KMS-11 (cell line): ENCODE results near the gene SLC26A2.

ENCODE experiments used
- H2AFZ ChIP-seq: fragments of 200-600 bp; sonication (generic); 2 replicates; pipeline ENCODE4 v1.6.1; 2016; ENCODE audit warnings: antibody characterized with exemption, mixed run types, low read depth
- H3K27ac ChIP-seq: fragments of 200-600 bp; sonication (generic); 2 replicates; pipeline ENCODE4 v1.6.1; 2016; ENCODE audit warnings: mild to moderate bottlenecking, mixed run types
- H3K27me3 ChIP-seq: fragments of 200-600 bp; sonication (generic); 2 replicates; pipeline ENCODE4 v1.6.1; 2017; ENCODE audit warnings: mild to moderate bottlenecking, low read depth, mixed run types, moderate library complexity; ENCODE audit not compliant: insufficient read depth
- H3K36me3 ChIP-seq: fragments of 200-600 bp; sonication (generic); 2 replicates; pipeline ENCODE4 v1.6.1; 2017; ENCODE audit warnings: mild to moderate bottlenecking, mixed run types; ENCODE audit not compliant: insufficient read depth
- H3K4me1 ChIP-seq: fragments of 200-600 bp; sonication (generic); 2 replicates; pipeline ENCODE4 v1.6.1; 2016; ENCODE audit warnings: mild to moderate bottlenecking, low read depth, mixed run types; ENCODE audit not compliant: poor library complexity, severe bottlenecking
- H3K4me2 ChIP-seq: fragments of 200-600 bp; sonication (generic); 2 replicates; pipeline ENCODE4 v1.7.0; 2016; ENCODE audit warnings: mild to moderate bottlenecking, mixed run types
- H3K4me3 ChIP-seq: fragments of 200-600 bp; sonication (generic); IDR thresholded peaks from 2 replicates; pipeline ENCODE4 v1.6.1; 2017; ENCODE audit warnings: low read depth, low read length, mixed read lengths; ENCODE audit not compliant: insufficient read depth
- H3K79me2 ChIP-seq: fragments of 200-600 bp; sonication (generic); 2 replicates; pipeline ENCODE4 v1.6.1; 2016; ENCODE audit warnings: low read depth, mixed run types; ENCODE audit not compliant: insufficient read depth
- H3K9ac ChIP-seq: fragments of 200-600 bp; sonication (generic); 2 replicates; pipeline ENCODE4 v1.6.1; 2016; ENCODE audit warnings: mild to moderate bottlenecking, mixed run types
- H4K20me1 ChIP-seq: fragments of 200-600 bp; sonication (generic); 2 replicates; pipeline ENCODE4 v1.6.1; 2016; ENCODE audit warnings: mild to moderate bottlenecking, mixed run types; ENCODE audit not compliant: insufficient read depth
- CTCF ChIP-seq: fragments of 200-600 bp; sonication (generic); conservative IDR thresholded peaks from 2 replicates; pipeline ENCODE4 v1.6.1; 2017; ENCODE audit warnings: low read depth, mild to moderate bottlenecking, antibody characterized with exemption, low read length, moderate library complexity, mixed read lengths

SLC26A2 gene

DNA sequence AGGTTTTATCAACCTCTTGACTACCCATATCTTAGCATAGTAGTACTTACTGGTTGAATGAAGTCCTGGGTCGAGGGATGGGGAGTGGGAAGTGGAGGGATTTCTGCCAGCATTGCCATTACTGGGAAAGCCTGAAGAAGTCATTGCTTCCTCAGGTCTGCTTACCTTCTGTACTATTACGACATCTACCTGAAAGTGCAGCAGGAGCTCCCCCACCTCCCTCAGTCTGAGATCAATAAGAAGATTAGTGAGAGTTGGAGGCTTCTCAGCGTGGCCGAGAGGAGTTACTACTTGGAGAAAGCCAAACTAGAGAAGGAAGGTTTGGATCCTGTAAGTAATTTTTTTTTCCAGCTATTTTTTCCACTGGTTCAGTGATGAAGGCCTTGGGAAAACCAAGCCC lies 45.8 kb downstream of the SLC26A2 start:
- H3K4me3 ChIP-seq = no peak overlapping the region
- peaks cover 11% of the 10 kb centered on the region for H3K4me1 ChIP-seq
- H4K20me1 ChIP-seq = no peaks in the 10 kb centered on the region
- no peak overlapping the region for H2AFZ ChIP-seq
- no peak overlapping the region for H3K4me2 ChIP-seq
- no peaks in the 10 kb centered on the region for H3K27me3 ChIP-seq
- H3K79me2 ChIP-seq = peaks cover 26% of the 10 kb centered on the region
- no peaks in the 10 kb centered on the region for H3K36me3 ChIP-seq
- H3K9ac ChIP-seq = no peak overlapping the region
- no peak for TF ChIP-seq CTCF
- no peak overlapping the region for H3K27ac ChIP-seq

DNA sequence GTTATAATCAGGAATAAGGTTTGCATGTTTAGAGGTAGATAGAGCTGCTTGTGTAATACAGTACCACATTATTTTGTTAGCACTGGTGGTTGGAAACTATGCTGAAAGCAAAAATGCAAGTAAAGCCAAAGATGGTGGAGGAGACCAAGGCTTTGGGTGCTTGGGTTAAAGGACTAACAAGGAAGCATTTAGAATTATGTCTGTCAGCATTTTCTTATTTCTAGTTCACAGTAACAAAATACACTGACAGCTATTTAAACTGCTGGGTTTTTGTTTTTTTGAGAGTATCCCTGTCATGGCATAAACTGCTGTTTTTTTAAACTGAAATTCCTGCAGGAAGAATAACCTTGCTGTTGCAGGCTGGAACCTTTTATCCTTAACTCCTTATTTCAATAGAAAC lies 46.5 kb downstream of the SLC26A2 start:
- H2AFZ ChIP-seq = no peak overlapping the region
- no peak overlapping the region for H3K4me3 ChIP-seq
- no peaks in the 10 kb centered on the region for H3K27me3 ChIP-seq
- H3K4me1 ChIP-seq = peaks cover 11% of the 10 kb centered on the region
- no peaks in the 10 kb centered on the region for H4K20me1 ChIP-seq
- no peak overlapping the region for H3K4me2 ChIP-seq
- TF ChIP-seq CTCF = no peak
- no peak overlapping the region for H3K27ac ChIP-seq
- no peaks in the 10 kb centered on the region for H3K36me3 ChIP-seq
- H3K79me2 ChIP-seq = peaks cover 19% of the 10 kb centered on the region
- H3K9ac ChIP-seq = no peak overlapping the region

DNA sequence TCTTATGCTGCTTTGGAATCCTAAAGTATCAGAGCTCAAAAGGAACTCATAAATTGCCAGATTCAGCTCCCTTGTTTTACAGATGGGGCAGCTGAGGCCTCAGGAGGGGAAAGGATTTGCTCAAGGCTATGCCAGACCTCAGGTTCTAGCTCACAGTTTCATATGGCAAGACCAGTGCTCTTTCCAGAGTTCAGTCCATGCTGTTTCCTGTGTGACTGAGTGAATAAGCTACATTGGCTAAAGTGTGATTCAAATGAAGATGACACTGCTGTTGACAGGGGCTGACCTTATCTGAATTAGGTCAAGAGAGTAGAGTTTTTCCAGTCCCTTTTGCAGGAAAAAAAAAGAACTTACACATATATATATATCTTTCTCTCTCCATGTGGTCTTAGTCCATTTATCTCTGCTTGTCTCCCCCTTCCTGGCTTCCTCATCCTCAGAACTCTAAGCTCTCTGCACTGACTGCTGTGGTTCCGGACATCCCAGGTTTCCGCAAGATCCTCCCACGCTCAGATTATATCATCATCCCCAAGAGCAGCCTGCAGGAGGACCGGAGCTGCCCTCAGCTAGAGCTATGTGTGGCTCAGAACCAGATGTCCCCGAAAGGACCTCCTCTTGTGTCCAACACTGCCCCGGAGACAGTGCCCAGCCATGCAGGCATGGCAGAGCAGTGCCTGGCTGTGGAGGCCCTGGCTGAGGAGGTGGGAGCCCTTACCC lies 49.3 kb downstream of the SLC26A2 start:
- no peaks in the 10 kb centered on the region for H3K27me3 ChIP-seq
- H3K79me2 ChIP-seq = no peaks in the 10 kb centered on the region
- no peak overlapping the region for H3K4me3 ChIP-seq
- peaks cover 3% of the 10 kb centered on the region; the same call in 1 of the 2 replicates for H3K36me3 ChIP-seq
- H3K27ac ChIP-seq = no peak overlapping the region
- no peak for TF ChIP-seq CTCF
- no peak overlapping the region for H3K4me2 ChIP-seq
- no peaks in the 10 kb centered on the region for H3K4me1 ChIP-seq
- no peak overlapping the region for H2AFZ ChIP-seq
- H4K20me1 ChIP-seq = no peaks in the 10 kb centered on the region
- no peak overlapping the region for H3K9ac ChIP-seq

DNA sequence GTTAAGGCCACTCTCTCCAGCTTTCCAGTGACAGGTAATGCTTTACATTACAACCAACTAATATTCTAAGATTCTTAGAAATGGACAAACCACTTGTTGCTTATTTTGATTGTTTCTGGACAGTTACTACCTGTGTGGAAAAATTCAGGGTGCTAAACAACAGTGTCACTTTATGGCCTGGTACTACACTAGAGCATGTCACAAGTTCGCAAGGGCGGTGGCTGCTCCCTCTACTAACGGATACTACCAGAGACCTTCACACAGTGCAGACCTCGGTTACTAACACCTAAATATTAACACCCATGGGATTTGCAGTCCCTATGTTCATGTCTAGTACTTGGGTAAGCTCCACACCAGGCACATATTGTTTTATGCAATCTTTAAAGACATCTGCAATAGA lies 53.4 kb downstream of the SLC26A2 start:
- H3K9ac ChIP-seq = no peak overlapping the region
- no peak for TF ChIP-seq CTCF
- peaks cover 3% of the 10 kb centered on the region; the same call in 1 of the 2 replicates for H3K36me3 ChIP-seq
- H3K27ac ChIP-seq = no peak overlapping the region
- no peak overlapping the region for H2AFZ ChIP-seq
- no peak overlapping the region for H3K4me3 ChIP-seq
- no peaks in the 10 kb centered on the region for H4K20me1 ChIP-seq
- no peaks in the 10 kb centered on the region for H3K27me3 ChIP-seq
- no peaks in the 10 kb centered on the region for H3K4me1 ChIP-seq
- no peaks in the 10 kb centered on the region for H3K79me2 ChIP-seq
- no peak overlapping the region for H3K4me2 ChIP-seq
